OCI-LY1 (cell line): ENCODE results near the gene CSF2RB.

ENCODE experiments used
- CTCF ChIP-seq: fragments of 200-600 bp; sonication (generic), shearing (Covaris generic); IDR thresholded peaks from 2 replicates; pipeline ENCODE4 v1.5.1; 2017; ENCODE audit warnings: mild to moderate bottlenecking, antibody characterized with exemption, low read length, moderate library complexity, mixed read lengths
- EZH2 ChIP-seq: fragments of 200-600 bp; sonication (generic), shearing (Covaris generic); IDR thresholded peaks from 2 replicates; pipeline ENCODE4 v1.8.0; 2017; ENCODE audit warnings: borderline replicate concordance, mixed run types, mild to moderate bottlenecking, antibody characterized with exemption, low read length, moderate library complexity, mixed read lengths

GRCh38 chr22:36977401-36977861, 64.0 kb downstream of the CSF2RB start:
- TF ChIP-seq CTCF, result peak; percentile 85
- TF ChIP-seq EZH2, result no peak
